Endodermal cell (in vitro differentiated cells): ENCODE data around the gene DDX31. TPM values are rescaled to one million over a fixed set of nuclear protein-coding genes. Genes with fewer than 3 reads are reported as not detected.

Source experiments
- DNase-seq: peaks from one replicate; pipeline ENCODE4 v3.0.0-alpha.2; 2017
- H3K27ac ChIP-seq: 2 replicates; pipeline ENCODE4 v1.5.1; 2013; ENCODE audit warnings: mild to moderate bottlenecking, low read depth, low read length, moderate library complexity
- H3K27me3 ChIP-seq: 2 replicates; pipeline ENCODE4 v1.6.1; 2013; ENCODE audit warnings: mild to moderate bottlenecking, low read length, moderate library complexity; ENCODE audit not compliant: insufficient read depth, control insufficient read depth, poor library complexity, severe bottlenecking
- H3K36me3 ChIP-seq: 2 replicates; pipeline ENCODE4 v1.7.0; 2013; ENCODE audit warnings: mild to moderate bottlenecking, low read length, moderate library complexity; ENCODE audit not compliant: control insufficient read depth, insufficient read depth
- H3K4me1 ChIP-seq: one replicate; pipeline ENCODE4 v1.7.0; 2013; ENCODE audit warnings: low read length; ENCODE audit not compliant: control insufficient read depth, insufficient read depth
- H3K4me3 ChIP-seq: 2 replicates; pipeline ENCODE4 v1.5.1; 2013; ENCODE audit warnings: mild to moderate bottlenecking, low read length, moderate library complexity
- H3K9ac ChIP-seq: 2 replicates; pipeline ENCODE4 v1.6.1; 2013; ENCODE audit warnings: mild to moderate bottlenecking, low read length, moderate library complexity; ENCODE audit not compliant: poor library complexity, severe bottlenecking; ENCODE audit errors: extremely low read depth
- H3K9me3 ChIP-seq: 2 replicates; pipeline ENCODE4 v1.6.1; 2013; ENCODE audit warnings: mild to moderate bottlenecking, low read length, moderate library complexity; ENCODE audit not compliant: control insufficient read depth
- H3K27ac Mint-ChIP-seq: 2 replicates; pipeline ENCODE4 v1.8.0; 2020; ENCODE audit warnings: mixed read lengths
- H3K27me3 Mint-ChIP-seq: 2 replicates; pipeline ENCODE4 v1.8.0; 2021; ENCODE audit warnings: mild to moderate bottlenecking, mixed read lengths; ENCODE audit not compliant: insufficient read depth
- H3K36me3 Mint-ChIP-seq: 2 replicates; pipeline ENCODE4 v1.8.0; 2020; ENCODE audit warnings: low read depth, mixed read lengths
- H3K4me1 Mint-ChIP-seq: 2 replicates; pipeline ENCODE4 v1.8.0; 2020; ENCODE audit warnings: mixed read lengths
- H3K4me3 Mint-ChIP-seq: 2 replicates; pipeline ENCODE4 v1.8.0; 2020; ENCODE audit warnings: mild to moderate bottlenecking, moderate library complexity, mixed read lengths
- H3K9me3 Mint-ChIP-seq: 2 replicates; pipeline ENCODE4 v1.8.0; 2020; ENCODE audit warnings: mild to moderate bottlenecking, mixed read lengths
- WGBS, 2 experiments: methylation state at CpG; one replicate each; pipeline versions ENCODE4 v1.1.5 to v1.1.7; 2013; ENCODE audit warnings: missing lambda C conversion rate in 2 of 2, mixed read lengths in 1 of 2; ENCODE audit not compliant: insufficient coverage in 1 of 2, insufficient read length in 1 of 2; 5-methylcytosine and 5-hydroxymethylcytosine counted together
- total RNA-seq, 2 donors: library from RNA; stranded (reverse); fragmentation: NEBNext Ultra II Directional in 1 of 2; extraction: Animal tissue kit (Norgen Biotek cat#: 25700) in 1 of 2; gene quantifications; 2 replicates in 1 of 2; 3 replicates in 1 of 2; pipeline ENCODE4 v1.2.1, GENCODE V29; 2021
- TF ChIP-seq, protein P1 (sequence below): fragments of 200-600 bp; sonication (generic); conservative IDR thresholded peaks from 2 replicates; pipeline ENCODE4 v1.5.0; 2021; ENCODE audit warnings: antibody characterized with exemption, mild to moderate bottlenecking

The DDX31 gene
- total RNA-seq, 2 donors from 2014 or later = 29.1 to 30.5 TPM

DNA sequence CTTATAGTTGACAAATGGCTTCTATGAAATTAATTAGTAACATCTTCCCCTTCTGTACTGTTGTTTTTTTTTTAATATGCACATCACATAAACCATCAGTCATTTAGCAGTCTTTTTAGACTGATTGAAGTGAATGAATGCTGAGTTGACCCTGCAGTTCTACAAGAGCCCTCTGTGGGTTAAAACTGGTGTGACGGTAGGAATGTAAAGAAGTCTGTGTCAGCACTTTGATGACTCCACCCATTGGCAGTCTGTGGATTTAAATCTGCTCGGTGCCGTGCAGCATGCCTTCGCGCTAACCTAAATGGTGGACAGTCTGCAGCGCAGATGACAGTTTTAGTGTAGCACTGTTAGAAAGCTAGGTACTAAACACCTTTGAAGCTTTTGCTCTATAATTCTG, 3.6 kb upstream of the DDX31 start:
- H3K27ac ChIP-seq = no peak overlapping the region
- Mint-ChIP-seq H3K9me3 (no peaks in the 10 kb centered on the region), H3K36me3 (peaks cover 30% of the 10 kb centered on the region), H3K27ac (peak overlapping the region; percentile 1), H3K4me1 (peaks cover 10% of the 10 kb centered on the region), H3K27me3 (no peaks in the 10 kb centered on the region), H3K4me3 (no peak overlapping the region)
- no peak for DNase-seq
- H3K36me3 ChIP-seq = peaks cover 60% of the 10 kb centered on the region
- H3K4me3 ChIP-seq = peak overlapping the region; percentile 70
- H3K27me3 ChIP-seq = no peaks in the 10 kb centered on the region
- TF ChIP-seq, protein P1, sequence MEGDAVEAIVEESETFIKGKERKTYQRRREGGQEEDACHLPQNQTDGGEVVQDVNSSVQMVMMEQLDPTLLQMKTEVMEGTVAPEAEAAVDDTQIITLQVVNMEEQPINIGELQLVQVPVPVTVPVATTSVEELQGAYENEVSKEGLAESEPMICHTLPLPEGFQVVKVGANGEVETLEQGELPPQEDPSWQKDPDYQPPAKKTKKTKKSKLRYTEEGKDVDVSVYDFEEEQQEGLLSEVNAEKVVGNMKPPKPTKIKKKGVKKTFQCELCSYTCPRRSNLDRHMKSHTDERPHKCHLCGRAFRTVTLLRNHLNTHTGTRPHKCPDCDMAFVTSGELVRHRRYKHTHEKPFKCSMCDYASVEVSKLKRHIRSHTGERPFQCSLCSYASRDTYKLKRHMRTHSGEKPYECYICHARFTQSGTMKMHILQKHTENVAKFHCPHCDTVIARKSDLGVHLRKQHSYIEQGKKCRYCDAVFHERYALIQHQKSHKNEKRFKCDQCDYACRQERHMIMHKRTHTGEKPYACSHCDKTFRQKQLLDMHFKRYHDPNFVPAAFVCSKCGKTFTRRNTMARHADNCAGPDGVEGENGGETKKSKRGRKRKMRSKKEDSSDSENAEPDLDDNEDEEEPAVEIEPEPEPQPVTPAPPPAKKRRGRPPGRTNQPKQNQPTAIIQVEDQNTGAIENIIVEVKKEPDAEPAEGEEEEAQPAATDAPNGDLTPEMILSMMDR = peak; percentile 49
- H3K4me1 ChIP-seq = no peaks in the 10 kb centered on the region
- no peak overlapping the region for H3K9ac ChIP-seq
- 90 to 93% methylated on average over 5 to 6 of the region's 6 CpGs for WGBS, 2 experiments
- peaks cover 33% of the 10 kb centered on the region for H3K9me3 ChIP-seq

- Histone ChIP-seq H3K27me3 (no peaks in the 10 kb centered on the region), H3K27ac (no peak overlapping the region), H3K9me3 (peaks cover 43% of the 10 kb centered on the region), H3K4me3 (peak overlapping the region; percentile 96), H3K4me1 (peaks cover 3% of the 10 kb centered on the region), H3K9ac (no peak overlapping the region), H3K36me3 (peaks cover 61% of the 10 kb centered on the region)
- TF ChIP-seq, protein P1 = no peak
- H3K36me3 Mint-ChIP-seq = peaks cover 31% of the 10 kb centered on the region
- peak overlapping the region; percentile 13 for H3K27ac Mint-ChIP-seq
- no peaks in the 10 kb centered on the region for H3K9me3 Mint-ChIP-seq
- no peak for DNase-seq
- H3K27me3 Mint-ChIP-seq = no peaks in the 10 kb centered on the region
- H3K4me3 Mint-ChIP-seq = peak overlapping the region; percentile 94
- H3K4me1 Mint-ChIP-seq = peaks cover 19% of the 10 kb centered on the region
- WGBS, 2 experiments = 86 to 89% methylated on average over 5 of the region's 5 CpGs
These were observed 2.6 kb upstream of the DDX31 start for GRCh38 chr9:132672413-132672690.

GRCh38 chr9:132671620-132672412, 2.0 kb upstream of the DDX31 start:
- Histone ChIP-seq H3K4me1 (peaks cover 3% of the 10 kb centered on the region), H3K27me3 (no peaks in the 10 kb centered on the region), H3K36me3 (peaks cover 60% of the 10 kb centered on the region), H3K9ac (peak overlapping the region; percentile 88), H3K27ac (no peak overlapping the region), H3K4me3 (peak overlapping the region; percentile 96), H3K9me3 (peaks cover 43% of the 10 kb centered on the region)
- Mint-ChIP-seq H3K27ac (peak overlapping the region; percentile 91), H3K4me1 (peaks cover 20% of the 10 kb centered on the region), H3K9me3 (no peaks in the 10 kb centered on the region), H3K36me3 (peaks cover 33% of the 10 kb centered on the region), H3K27me3 (no peaks in the 10 kb centered on the region), H3K4me3 (peak overlapping the region; percentile 94)
- TF ChIP-seq, protein P1 = no peak
- no peak for DNase-seq
- WGBS, 2 experiments = 92 to 96% methylated on average over 4 to 6 of the region's 6 CpGs
